ENCODE measurements around the gene NAB1. TPM values are rescaled to one million over a fixed set of nuclear protein-coding genes. Genes with fewer than 3 reads are reported as not detected.

NAB1 gene
- total RNA-seq, 1 donor from 2014 or later, result 12.2 TPM

DNA sequence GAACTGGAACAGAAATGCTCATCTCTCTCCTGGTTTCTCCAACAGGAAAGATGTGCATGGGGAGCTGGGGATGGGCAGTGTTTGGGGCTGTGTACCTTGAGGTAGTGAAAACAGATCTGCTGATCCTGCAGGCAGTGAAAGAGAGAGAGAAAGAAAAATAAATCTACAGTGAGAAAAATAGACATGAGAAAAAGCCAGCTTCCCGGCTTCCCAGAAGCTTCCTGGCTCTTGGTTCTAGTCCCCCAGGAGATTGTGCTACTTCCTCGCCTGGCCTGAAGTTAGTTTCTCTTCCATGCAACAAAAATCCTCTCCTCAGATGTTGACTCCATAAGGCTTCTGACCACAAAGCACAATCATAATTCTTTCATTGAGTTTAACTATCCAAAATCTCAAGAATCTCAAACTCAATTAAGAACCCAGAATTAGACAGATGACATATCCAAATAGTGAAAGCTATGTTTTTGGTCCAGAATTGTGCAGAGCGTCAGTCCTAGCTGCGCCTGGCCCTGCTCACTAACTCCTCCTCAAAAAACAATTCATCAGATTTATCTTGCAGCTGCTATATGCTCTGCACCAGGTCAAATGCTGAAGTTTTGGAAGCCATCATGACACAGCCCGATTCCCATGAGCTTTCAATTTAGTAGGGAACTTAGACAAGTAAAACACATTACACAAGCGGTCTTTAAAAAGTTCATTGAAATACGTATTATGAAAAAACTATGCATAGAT lies 20.1 kb upstream of the NAB1 start:
- H3K36me3 Mint-ChIP-seq (ENCODE audit: unreplicated experiment), result no peaks in the 10 kb centered on the region
- H3K4me3 Mint-ChIP-seq (ENCODE audit: unreplicated experiment), result peak overlapping the region; percentile 8
- peaks cover 2% of the 10 kb centered on the region for H3K27me3 Mint-ChIP-seq (ENCODE audit: unreplicated experiment)
- H3K4me1 Mint-ChIP-seq (ENCODE audit: low read depth, unreplicated experiment), result peaks cover 10% of the 10 kb centered on the region
- H3K27ac Mint-ChIP-seq (ENCODE audit: unreplicated experiment), result peak overlapping the region; percentile 80
- TF ChIP-seq, protein P1, sequence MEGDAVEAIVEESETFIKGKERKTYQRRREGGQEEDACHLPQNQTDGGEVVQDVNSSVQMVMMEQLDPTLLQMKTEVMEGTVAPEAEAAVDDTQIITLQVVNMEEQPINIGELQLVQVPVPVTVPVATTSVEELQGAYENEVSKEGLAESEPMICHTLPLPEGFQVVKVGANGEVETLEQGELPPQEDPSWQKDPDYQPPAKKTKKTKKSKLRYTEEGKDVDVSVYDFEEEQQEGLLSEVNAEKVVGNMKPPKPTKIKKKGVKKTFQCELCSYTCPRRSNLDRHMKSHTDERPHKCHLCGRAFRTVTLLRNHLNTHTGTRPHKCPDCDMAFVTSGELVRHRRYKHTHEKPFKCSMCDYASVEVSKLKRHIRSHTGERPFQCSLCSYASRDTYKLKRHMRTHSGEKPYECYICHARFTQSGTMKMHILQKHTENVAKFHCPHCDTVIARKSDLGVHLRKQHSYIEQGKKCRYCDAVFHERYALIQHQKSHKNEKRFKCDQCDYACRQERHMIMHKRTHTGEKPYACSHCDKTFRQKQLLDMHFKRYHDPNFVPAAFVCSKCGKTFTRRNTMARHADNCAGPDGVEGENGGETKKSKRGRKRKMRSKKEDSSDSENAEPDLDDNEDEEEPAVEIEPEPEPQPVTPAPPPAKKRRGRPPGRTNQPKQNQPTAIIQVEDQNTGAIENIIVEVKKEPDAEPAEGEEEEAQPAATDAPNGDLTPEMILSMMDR (IDR thresholded peaks at IDR 0.05; ENCODE audit: partially characterized antibody, unreplicated experiment), result no peak
- DNase-seq, result no peak
- H3K9me3 Mint-ChIP-seq (ENCODE audit: unreplicated experiment), result peaks cover 2% of the 10 kb centered on the region

DNA sequence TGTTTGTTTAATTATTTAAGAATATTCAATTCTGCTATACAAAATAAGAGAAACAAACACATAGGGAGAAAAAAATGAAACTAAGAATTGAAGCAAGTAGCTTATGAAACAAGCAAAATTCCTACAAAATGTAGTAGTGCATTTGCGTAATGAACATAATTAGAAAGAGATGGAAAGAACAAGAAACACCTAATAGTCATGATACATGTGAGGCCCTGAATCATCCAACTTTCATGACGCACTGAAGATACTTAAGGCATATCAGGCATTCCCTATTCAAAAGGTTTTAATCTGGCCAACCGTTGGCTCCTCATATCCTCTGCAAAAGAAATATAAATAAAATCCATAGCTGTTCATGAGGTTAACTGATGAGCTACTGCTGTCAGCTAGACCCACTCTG lies 14.5 kb upstream of the NAB1 start:
- Mint-ChIP-seq H3K27ac (ENCODE audit: unreplicated experiment) (no peak overlapping the region), H3K27me3 (ENCODE audit: unreplicated experiment) (no peaks in the 10 kb centered on the region), H3K36me3 (ENCODE audit: unreplicated experiment) (no peaks in the 10 kb centered on the region), H3K4me1 (ENCODE audit: low read depth, unreplicated experiment) (no peaks in the 10 kb centered on the region), H3K9me3 (ENCODE audit: unreplicated experiment) (no peaks in the 10 kb centered on the region), H3K4me3 (ENCODE audit: unreplicated experiment) (no peak overlapping the region)
- no peak for DNase-seq
- TF ChIP-seq, protein P1 (IDR thresholded peaks at IDR 0.05; ENCODE audit: partially characterized antibody, unreplicated experiment), result no peak

DNA sequence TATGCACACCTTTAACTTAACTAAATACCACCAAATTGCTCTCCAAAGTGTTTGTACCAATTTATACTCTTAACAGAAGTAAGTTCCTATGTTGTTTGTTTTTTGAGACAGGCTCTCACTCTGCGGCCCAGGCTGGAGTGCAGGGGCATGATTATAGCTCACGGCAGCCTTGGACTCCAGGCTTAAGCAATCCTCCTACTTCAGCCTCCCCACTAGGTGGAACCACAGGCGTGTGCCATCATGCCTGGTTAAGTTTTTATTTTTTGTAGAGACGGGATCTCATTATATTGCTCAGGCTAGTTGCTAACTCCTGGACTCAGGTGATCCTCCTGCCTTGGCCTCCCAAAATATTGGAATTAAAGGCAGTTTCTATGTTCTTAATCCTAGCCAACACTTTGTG lies 13.1 kb upstream of the NAB1 start:
- Mint-ChIP-seq H3K36me3 (ENCODE audit: unreplicated experiment) (no peaks in the 10 kb centered on the region), H3K27me3 (ENCODE audit: unreplicated experiment) (no peaks in the 10 kb centered on the region), H3K27ac (ENCODE audit: unreplicated experiment) (no peak overlapping the region), H3K9me3 (ENCODE audit: unreplicated experiment) (no peaks in the 10 kb centered on the region), H3K4me3 (ENCODE audit: unreplicated experiment) (no peak overlapping the region), H3K4me1 (ENCODE audit: low read depth, unreplicated experiment) (no peaks in the 10 kb centered on the region)
- no peak for DNase-seq
- TF ChIP-seq, protein P1 (IDR thresholded peaks at IDR 0.05; ENCODE audit: partially characterized antibody, unreplicated experiment), result no peak

GRCh38 chr2:190636361-190636760 lies 12.5 kb upstream of the NAB1 start:
- H3K27me3 Mint-ChIP-seq (ENCODE audit: unreplicated experiment), result no peaks in the 10 kb centered on the region

DNA sequence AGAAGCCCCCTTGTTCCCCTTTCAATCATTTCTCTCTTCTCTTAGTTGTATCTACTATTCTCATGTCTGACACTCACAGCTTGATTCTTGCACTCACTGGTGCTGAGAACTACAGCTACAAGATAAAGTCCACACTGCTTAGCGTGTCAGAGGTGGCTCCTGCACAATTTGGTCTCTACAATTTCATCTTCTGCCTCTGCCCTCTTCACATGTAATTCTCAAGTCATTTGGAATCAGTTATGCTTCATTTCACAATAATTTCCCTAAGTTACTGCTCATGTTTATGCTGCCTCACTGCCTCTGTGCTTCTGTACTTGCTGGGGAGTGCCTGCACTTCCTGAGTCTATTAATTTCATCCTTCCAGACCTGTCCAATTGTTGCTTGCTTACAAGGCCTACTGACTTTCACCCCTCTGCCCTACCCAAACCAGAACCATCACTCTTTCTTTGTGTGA lies 11.6 kb upstream of the NAB1 start:
- Mint-ChIP-seq H3K9me3 (ENCODE audit: unreplicated experiment) (no peaks in the 10 kb centered on the region), H3K4me3 (ENCODE audit: unreplicated experiment) (no peak overlapping the region), H3K36me3 (ENCODE audit: unreplicated experiment) (no peaks in the 10 kb centered on the region), H3K4me1 (ENCODE audit: low read depth, unreplicated experiment) (no peaks in the 10 kb centered on the region), H3K27me3 (ENCODE audit: unreplicated experiment) (no peaks in the 10 kb centered on the region), H3K27ac (ENCODE audit: unreplicated experiment) (peak overlapping the region; percentile 9)
- DNase-seq, result no peak
- TF ChIP-seq, protein P1 (IDR thresholded peaks at IDR 0.05; ENCODE audit: partially characterized antibody, unreplicated experiment), result no peak

More at GRCh38 chr2:190636361-190636760, 12.5 kb upstream of the NAB1 start:
- H3K36me3 Mint-ChIP-seq (ENCODE audit: unreplicated experiment), result no peaks in the 10 kb centered on the region
- no peak overlapping the region for H3K4me3 Mint-ChIP-seq (ENCODE audit: unreplicated experiment)
- H3K4me1 Mint-ChIP-seq (ENCODE audit: low read depth, unreplicated experiment), result no peaks in the 10 kb centered on the region
- H3K9me3 Mint-ChIP-seq (ENCODE audit: unreplicated experiment), result no peaks in the 10 kb centered on the region
- TF ChIP-seq, protein P1 (IDR thresholded peaks at IDR 0.05; ENCODE audit: partially characterized antibody, unreplicated experiment), result no peak
- no peak overlapping the region for H3K27ac Mint-ChIP-seq (ENCODE audit: unreplicated experiment)
- no peak for DNase-seq
